Gastroesophageal sphincter (tissue), 4 donors: ENCODE measurements around the gene CCSER1. TPM values are rescaled to one million over a fixed set of nuclear protein-coding genes. Genes with fewer than 3 reads are reported as not detected.
"Not testable (repeated sequence)": the region's sequence is repeated elsewhere in the genome, so short reads cannot be mapped to it uniquely, and the experiment has no call there.

ENCODE experiments used
- ATAC-seq: fragments of 150-250 bp; one replicate; pipeline ENCODE4 v1.9.1; 2016; ENCODE audit warnings: mild to moderate bottlenecking, moderate library complexity
- H3K27ac ChIP-seq, 4 donors: fragments of 200-600 bp; sonication (generic) in 3 of 4; 1 replicate in 3 of 4; 2 replicates in 1 of 4; pipeline ENCODE4 v1.5.1; 2016 to 2019
- H3K27me3 ChIP-seq: fragments of 200-600 bp; sonication (generic); one replicate; pipeline ENCODE4 v1.5.1; 2019
- H3K36me3 ChIP-seq, 2 donors: fragments of 200-600 bp; sonication (generic); one replicate each; pipeline ENCODE4 v1.5.1; 2019; ENCODE audit warnings: control low read depth in 1 of 2
- H3K4me1 ChIP-seq, 3 donors: fragments of 200-600 bp; sonication (generic); 1 replicate in 2 of 3; 2 replicates in 1 of 3; pipeline ENCODE4 v1.5.1; 2016 to 2019; ENCODE audit warnings: control low read depth in 2 of 3
- H3K4me3 ChIP-seq, 2 donors: fragments of 200-600 bp; sonication (generic); one replicate each; pipeline ENCODE4 v1.5.1; 2019; ENCODE audit warnings: mild to moderate bottlenecking in 1 of 2, moderate library complexity in 1 of 2
- H3K9me3 ChIP-seq, 3 donors: fragments of 200-600 bp; sonication (generic); one replicate each; pipeline ENCODE4 v1.5.1; 2017 to 2019; ENCODE audit warnings: control low read depth in 2 of 3
- CTCF ChIP-seq, 4 experiments: fragments of 200-600 bp in 2 of 4; fragments of 450-650 bp in 2 of 4; sonication (generic) in 1 of 4; IDR thresholded peaks; one replicate each; pipeline ENCODE4 v1.5.1; 2017 to 2019; ENCODE audit warnings: antibody characterized with exemption in 4 of 4, mild to moderate bottlenecking in 2 of 4, moderate library complexity in 2 of 4
- EP300 ChIP-seq: sonication (generic); formaldehyde crosslinking; IDR thresholded peaks from one replicate; pipeline ENCODE4 v1.6.1; 2017; ENCODE audit warnings: antibody characterized with exemption, mild to moderate bottlenecking
- POLR2A ChIP-seq, 2 donors: fragments of 450-650 bp; IDR thresholded peaks; one replicate each; pipeline ENCODE4 v1.6.1; 2017; ENCODE audit warnings: antibody characterized with exemption in 2 of 2, mild to moderate bottlenecking in 2 of 2, moderate library complexity in 1 of 2
- POLR2AphosphoS5 ChIP-seq: sonication (generic); formaldehyde crosslinking; IDR thresholded peaks from one replicate; pipeline ENCODE4 v1.6.1; 2017; ENCODE audit warnings: antibody characterized with exemption
- WGBS, 2 donors: methylation state at CpG; one replicate each; pipeline ENCODE4 v1.1.5; 2018; ENCODE audit warnings: low coverage in 1 of 2; 5-methylcytosine and 5-hydroxymethylcytosine counted together
- total RNA-seq, 4 donors: library from RNA; depleted of rRNA; stranded (reverse); fragments of >200 nt; gene quantifications; one replicate each; pipeline ENCODE4 v1.1.0, GENCODE V29; 2016

Gene CCSER1
- total RNA-seq, 4 donors from 2014 or later = 2.4 to 9.3 (median 4.6) TPM

- H3K4me1 ChIP-seq = no peaks in the 10 kb centered on the region
- no peak for ATAC-seq
- H3K36me3 ChIP-seq = no peaks in the 10 kb centered on the region
- H3K9me3 ChIP-seq = peaks cover 0 to 11% (median 1%) of the 10 kb centered on the region in 3 donors
- no peaks in the 10 kb centered on the region for H3K27me3 ChIP-seq
- no peak overlapping the region for H3K27ac ChIP-seq
- H3K4me3 ChIP-seq = no peak overlapping the region
- 62 to 76% methylated on average over 3 of the region's 3 CpGs for WGBS, 2 donors
- no peak for TF ChIP-seq CTCF (IDR thresholded peaks at IDR 0.05)
- TF ChIP-seq POLR2AphosphoS5 = no peak
- no peak for TF ChIP-seq POLR2A (IDR thresholded peaks at IDR 0.05)
- no peak for TF ChIP-seq EP300
Observed at GRCh38 chr4:91330555-91331137, 1203.5 kb downstream of the CCSER1 start.

GRCh38 chr4:91340822-91341221 lies 1213.6 kb downstream of the CCSER1 start:
- WGBS, 2 donors = 76 to 100% methylated on average over 1 of the region's 1 CpG
- no peaks in the 10 kb centered on the region for H3K27me3 ChIP-seq
- H3K27ac ChIP-seq = no peak overlapping the region
- no peaks in the 10 kb centered on the region for H3K9me3 ChIP-seq
- no peaks in the 10 kb centered on the region for H3K36me3 ChIP-seq
- no peak overlapping the region for H3K4me3 ChIP-seq
- H3K4me1 ChIP-seq = no peaks in the 10 kb centered on the region
- TF ChIP-seq CTCF (IDR thresholded peaks at IDR 0.05) (no peak), POLR2AphosphoS5 (no peak), POLR2A (IDR thresholded peaks at IDR 0.05) (no peak), EP300 (no peak)
- no peak for ATAC-seq

- Histone ChIP-seq H3K4me1 (no peaks in the 10 kb centered on the region), H3K36me3 (no peaks in the 10 kb centered on the region), H3K9me3 (no peaks in the 10 kb centered on the region), H3K27me3 (no peaks in the 10 kb centered on the region), H3K4me3 (no peak overlapping the region), H3K27ac (no peak overlapping the region)
- ATAC-seq = no peak
- no peak for TF ChIP-seq CTCF (IDR thresholded peaks at IDR 0.05)
- TF ChIP-seq EP300 = no peak
- no peak for TF ChIP-seq POLR2A (IDR thresholded peaks at IDR 0.05)
- no peak for TF ChIP-seq POLR2AphosphoS5
Observed at GRCh38 chr4:91345632-91346031, 1218.4 kb downstream of the CCSER1 start.

GRCh38 chr4:91356496-91356895 lies 1229.3 kb downstream of the CCSER1 start:
- not testable (repeated sequence) for H3K27ac ChIP-seq, H3K4me1 ChIP-seq, ATAC-seq, H3K36me3 ChIP-seq, H3K27me3 ChIP-seq, H3K4me3 ChIP-seq, H3K9me3 ChIP-seq
- 55 to 73% methylated on average over 2 to 3 of the region's 4 CpGs for WGBS, 2 donors

GRCh38 chr4:91358016-91358415 lies 1230.8 kb downstream of the CCSER1 start:
- not testable (repeated sequence) for H3K4me3 ChIP-seq, ATAC-seq, H3K27ac ChIP-seq, H3K36me3 ChIP-seq, H3K9me3 ChIP-seq, H3K4me1 ChIP-seq, H3K27me3 ChIP-seq
- WGBS, 2 donors = 65 to 87% methylated on average over 3 of the region's 3 CpGs

GRCh38 chr4:91358621-91359020 lies 1231.4 kb downstream of the CCSER1 start:
- H3K4me1 ChIP-seq, H3K9me3 ChIP-seq, ATAC-seq, H3K4me3 ChIP-seq, H3K27me3 ChIP-seq, H3K36me3 ChIP-seq, H3K27ac ChIP-seq: not testable (repeated sequence)
- WGBS, 2 donors = 94 to 100% methylated on average over 1 to 2 of the region's 13 CpGs
